ENCODE data around the gene FRA10AC1. TPM values are rescaled to one million over a fixed set of nuclear protein-coding genes. Genes with fewer than 3 reads are reported as not detected.

FRA10AC1 gene
- total and polyA plus RNA-seq, 10 of the 15 experiments (the other 5 are each of a cell fraction or from before 2014, with no cell fraction given), result 5.3 to 18.1 (median 9.9) TPM

DNA sequence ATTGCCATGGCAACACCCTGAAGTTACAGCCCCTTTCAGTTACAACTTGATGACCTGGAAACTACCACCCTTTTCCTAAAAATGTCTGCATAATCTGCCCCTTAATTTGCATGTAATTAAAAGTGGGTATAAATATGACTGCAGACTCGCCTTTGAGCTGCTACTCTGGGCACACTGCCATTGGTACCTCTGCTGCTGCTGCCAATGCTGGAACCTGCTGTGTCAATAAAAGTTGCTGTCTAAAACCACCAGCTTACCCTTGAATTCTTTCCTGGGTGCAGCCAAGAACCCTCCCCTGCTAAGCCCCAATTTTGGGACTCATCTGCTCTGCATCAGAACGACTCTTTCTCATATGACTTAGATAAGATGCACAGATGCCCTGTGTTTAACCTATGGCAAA is 10.2 kb upstream of the FRA10AC1 start (continued):
- TF ChIP-seq CBX3 (IDR thresholded peaks at IDR 0.05; ENCODE audit: borderline replicate concordance, low read depth), result no peak
- TF ChIP-seq NFYA (IDR thresholded peaks at IDR 0.05; ENCODE audit: borderline replicate concordance, low read depth, low read length), result no peak
- TF ChIP-seq NBN (IDR thresholded peaks at IDR 0.05), result no peak
- TF ChIP-seq, protein P1, sequence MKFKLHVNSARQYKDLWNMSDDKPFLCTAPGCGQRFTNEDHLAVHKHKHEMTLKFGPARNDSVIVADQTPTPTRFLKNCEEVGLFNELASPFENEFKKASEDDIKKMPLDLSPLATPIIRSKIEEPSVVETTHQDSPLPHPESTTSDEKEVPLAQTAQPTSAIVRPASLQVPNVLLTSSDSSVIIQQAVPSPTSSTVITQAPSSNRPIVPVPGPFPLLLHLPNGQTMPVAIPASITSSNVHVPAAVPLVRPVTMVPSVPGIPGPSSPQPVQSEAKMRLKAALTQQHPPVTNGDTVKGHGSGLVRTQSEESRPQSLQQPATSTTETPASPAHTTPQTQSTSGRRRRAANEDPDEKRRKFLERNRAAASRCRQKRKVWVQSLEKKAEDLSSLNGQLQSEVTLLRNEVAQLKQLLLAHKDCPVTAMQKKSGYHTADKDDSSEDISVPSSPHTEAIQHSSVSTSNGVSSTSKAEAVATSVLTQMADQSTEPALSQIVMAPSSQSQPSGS (IDR thresholded peaks at IDR 0.05; ENCODE audit: low read length), result no peak

DNA sequence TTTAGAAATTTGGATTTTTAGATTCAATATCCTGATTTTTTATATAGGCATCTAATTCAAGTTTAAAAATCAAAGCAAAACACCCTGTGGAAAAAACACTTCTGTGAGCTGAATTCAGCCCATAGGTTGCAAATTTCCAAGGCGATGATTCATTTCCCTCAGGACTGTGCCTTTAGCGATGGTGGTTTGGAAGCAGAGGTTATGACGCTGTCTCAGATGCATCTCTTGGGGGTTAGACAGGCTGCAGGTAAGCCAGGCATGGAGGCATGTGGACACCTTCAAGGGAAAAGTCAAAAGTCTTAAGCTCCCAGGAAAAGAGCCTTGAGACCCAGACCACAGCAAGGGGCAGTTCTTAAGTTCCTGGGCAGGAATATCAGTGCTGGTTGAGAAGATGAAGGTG is 9.5 kb upstream of the FRA10AC1 start:
- H4K20me1 ChIP-seq (ENCODE audit: control insufficient read depth, insufficient read depth), result no peaks in the 10 kb centered on the region
- H3K9me3 ChIP-seq (replicated peaks; ENCODE audit: control insufficient read depth, insufficient read depth, low read length), result no peaks in the 10 kb centered on the region
- H3K27ac ChIP-seq (ENCODE audit: control insufficient read depth, insufficient read depth), result no peak overlapping the region
- no peaks in the 10 kb centered on the region for H3K27me3 ChIP-seq (replicated peaks in 1 of 2; ENCODE audit: control insufficient read depth in 2 of 2, insufficient read depth in 2 of 2, low read length in 1 of 2)
- no peak overlapping the region for H3K4me2 ChIP-seq (ENCODE audit: control insufficient read depth, insufficient read depth)
- no peak overlapping the region for H3K9ac ChIP-seq (ENCODE audit: control insufficient read depth, insufficient read depth, low read length)
- WGBS (ENCODE audit: insufficient coverage, insufficient replicate concordance, low lambda C conversion rate, missing lambda C conversion rate), result 34% methylated on average over 3 of the region's 3 CpGs
- FAIRE-seq (no peak), ATAC-seq (no peak), DNase-seq (ENCODE audit: low read depth, low spot score) (no peak)
- no peak for TF ChIP-seq BHLHE40 (IDR thresholded peaks at IDR 0.05; ENCODE audit: borderline replicate concordance in 1 of 2, low read depth in 2 of 2, low read length in 1 of 2)
- no peak overlapping the region for H2AFZ ChIP-seq (ENCODE audit: control insufficient read depth, low read depth, low read length)
- BruUV-seq (replicated peaks), result no TSS peak
- POLR2A ChIA-PET, result no interaction called here
- H3K36me3 ChIP-seq (ENCODE audit: control insufficient read depth in 2 of 2, insufficient read depth in 2 of 2, low read length in 1 of 2), result no peaks in the 10 kb centered on the region
- in situ Hi-C loops (cut with MboI) (no loop called here), intact Hi-C loops (cut with micrococcal nuclease; ENCODE audit: unreplicated experiment) (no loop called here)
- CTCF ChIA-PET, result interaction anchor here (1.1 kb wide), 1 partner anchor 158 kb away, joined by 3 read pairs; no protein-coding TSS in a partner anchor
- RAD21 ChIA-PET (ENCODE audit: unreplicated experiment), result interaction anchor here (1.5 kb wide), 1 partner anchor 9 kb away, joined by 4 read pairs; the partner anchor contains the start of gene FRA10AC1
- peaks cover 16% of the 10 kb centered on the region; the same call in 1 of the 2 replicates for H3K4me1 ChIP-seq (ENCODE audit: control insufficient read depth, insufficient read depth, low read length)
- H3K79me2 ChIP-seq (ENCODE audit: control insufficient read depth, insufficient read depth, low read length), result no peaks in the 10 kb centered on the region
- H3K4me3 ChIP-seq, result no peak overlapping the region
- SMC1A ChIA-PET (ENCODE audit: uncharacterized antibody, unreplicated experiment), result interaction anchor here (1.7 kb wide), 1 partner anchor 9 kb away, joined by 6 read pairs; the partner anchor contains the start of gene FRA10AC1
